Activated T-cell treated with anti-CD3 and anti-CD28 coated beads, Interleukin-2, amount 50 U/mL, for 24 hours (primary cell): Measurements from ENCODE around the gene AKT3.

Experiments
- DNase-seq: peaks from one replicate; pipeline ENCODE4 v3.0.0-alpha.2; 2020
- H3K27ac Mint-ChIP-seq: 2 replicates; pipeline ENCODE4 v1.8.0; 2020; ENCODE audit warnings: mild to moderate bottlenecking, mixed read lengths
- H3K27me3 Mint-ChIP-seq: 2 replicates; pipeline ENCODE4 v1.8.0; 2020; ENCODE audit warnings: mixed read lengths
- H3K36me3 Mint-ChIP-seq: 2 replicates; pipeline ENCODE4 v1.8.0; 2020; ENCODE audit warnings: low read depth, mixed read lengths
- H3K4me1 Mint-ChIP-seq: 2 replicates; pipeline ENCODE4 v1.8.0; 2020; ENCODE audit warnings: low read depth, mixed read lengths
- H3K4me3 Mint-ChIP-seq: 2 replicates; pipeline ENCODE4 v1.8.0; 2020; ENCODE audit warnings: mild to moderate bottlenecking, moderate library complexity, mixed read lengths
- H3K9me3 Mint-ChIP-seq: 2 replicates; pipeline ENCODE4 v1.8.0; 2020; ENCODE audit warnings: mixed read lengths

AKT3 gene

GRCh38 chr1:243646841-243647240 is 203.2 kb downstream of the AKT3 start:
- no peak overlapping the region for H3K4me3 Mint-ChIP-seq
- H3K9me3 Mint-ChIP-seq, result peaks cover 15% of the 10 kb centered on the region
- H3K27me3 Mint-ChIP-seq, result no peaks in the 10 kb centered on the region

DNA sequence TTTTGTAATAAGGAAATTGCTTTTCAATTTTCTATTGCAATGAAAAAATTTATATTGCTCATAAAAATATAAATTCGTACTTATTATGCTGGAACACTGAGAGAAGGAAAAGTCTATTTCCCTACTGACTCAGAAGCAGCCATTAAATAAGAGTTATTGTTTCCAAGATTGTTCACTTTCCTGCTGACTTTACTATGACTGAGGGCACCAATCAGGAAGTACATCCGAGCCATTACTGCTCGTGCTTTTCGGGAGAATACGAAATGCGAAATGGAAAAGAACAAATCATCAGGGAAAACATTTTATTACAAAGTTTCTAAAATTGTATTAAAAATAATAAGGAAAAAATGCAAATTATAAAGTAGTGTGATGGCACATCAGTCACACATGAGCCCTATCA is 204.8 kb downstream of the AKT3 start:
- H3K27me3 Mint-ChIP-seq, result no peaks in the 10 kb centered on the region

More at GRCh38 chr1:243646841-243647240, 203.2 kb downstream of the AKT3 start:
- H3K36me3 Mint-ChIP-seq, result peaks cover 78% of the 10 kb centered on the region
- DNase-seq, result no peak
- no peak overlapping the region for H3K27ac Mint-ChIP-seq
- no peaks in the 10 kb centered on the region for H3K4me1 Mint-ChIP-seq

GRCh38 chr1:243642936-243643335 is 207.1 kb downstream of the AKT3 start:
- DNase-seq, result no peak
- Mint-ChIP-seq H3K9me3 (peaks cover 3% of the 10 kb centered on the region), H3K36me3 (peaks cover 80% of the 10 kb centered on the region), H3K27me3 (no peaks in the 10 kb centered on the region), H3K4me1 (peaks cover 14% of the 10 kb centered on the region), H3K4me3 (no peak overlapping the region), H3K27ac (no peak overlapping the region)

More for the DNA sequence above, 204.8 kb downstream of the AKT3 start:
- H3K4me1 Mint-ChIP-seq, result no peaks in the 10 kb centered on the region
- peaks cover 71% of the 10 kb centered on the region for H3K36me3 Mint-ChIP-seq
- H3K4me3 Mint-ChIP-seq, result no peak overlapping the region
- DNase-seq, result no peak
- no peak overlapping the region for H3K27ac Mint-ChIP-seq
- H3K9me3 Mint-ChIP-seq, result peaks cover under 1% of the 10 kb centered on the region

GRCh38 chr1:243639027-243639658 is 210.9 kb downstream of the AKT3 start:
- Mint-ChIP-seq H3K27ac (no peak overlapping the region), H3K36me3 (peaks cover 66% of the 10 kb centered on the region), H3K27me3 (no peaks in the 10 kb centered on the region), H3K9me3 (peaks cover 3% of the 10 kb centered on the region), H3K4me3 (no peak overlapping the region), H3K4me1 (peaks cover 16% of the 10 kb centered on the region)
- no peak for DNase-seq

- H3K27ac Mint-ChIP-seq, result peak overlapping the region; percentile 34
- DNase-seq, result no peak
- no peak overlapping the region for H3K4me3 Mint-ChIP-seq
- peaks cover 16% of the 10 kb centered on the region for H3K4me1 Mint-ChIP-seq
- no peaks in the 10 kb centered on the region for H3K27me3 Mint-ChIP-seq
- H3K36me3 Mint-ChIP-seq, result peaks cover 63% of the 10 kb centered on the region
- peaks cover 3% of the 10 kb centered on the region for H3K9me3 Mint-ChIP-seq
Observed at GRCh38 chr1:243638186-243638585, 211.9 kb downstream of the AKT3 start.

- Mint-ChIP-seq H3K27me3 (no peaks in the 10 kb centered on the region), H3K4me3 (no peak overlapping the region), H3K4me1 (peaks cover 5% of the 10 kb centered on the region), H3K27ac (no peak overlapping the region), H3K9me3 (peaks cover 17% of the 10 kb centered on the region), H3K36me3 (peaks cover 93% of the 10 kb centered on the region)
- DNase-seq, result no peak
Observed at GRCh38 chr1:243628476-243628907, 221.6 kb downstream of the AKT3 start.

- H3K27ac Mint-ChIP-seq, result no peak overlapping the region
- peaks cover 11% of the 10 kb centered on the region for H3K4me1 Mint-ChIP-seq
- no peak overlapping the region for H3K4me3 Mint-ChIP-seq
- H3K36me3 Mint-ChIP-seq, result peaks cover 82% of the 10 kb centered on the region
- DNase-seq, result no peak
- peaks cover 25% of the 10 kb centered on the region for H3K9me3 Mint-ChIP-seq
- H3K27me3 Mint-ChIP-seq, result no peaks in the 10 kb centered on the region
Observed at GRCh38 chr1:243623841-243624240, 226.2 kb downstream of the AKT3 start.

DNA sequence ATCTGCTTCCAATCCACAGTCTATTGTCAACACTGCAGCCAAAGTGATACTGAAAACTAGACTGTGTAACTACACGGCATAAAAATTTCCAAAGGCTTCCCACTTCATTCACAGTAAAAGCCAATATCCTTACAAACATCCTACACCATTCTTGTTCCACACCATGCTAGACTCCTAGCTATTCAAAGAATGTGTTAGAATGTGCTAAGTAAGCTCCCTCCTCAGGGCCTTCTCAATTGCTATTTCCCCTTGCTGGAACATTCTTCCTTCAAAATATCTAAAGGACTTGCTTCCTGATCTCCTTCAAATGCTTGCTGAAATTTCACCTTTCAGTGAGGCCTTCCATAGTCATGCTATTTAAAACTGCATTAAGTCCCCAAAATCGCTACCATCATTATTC is 228.1 kb downstream of the AKT3 start:
- Mint-ChIP-seq H3K36me3 (peaks cover 66% of the 10 kb centered on the region), H3K4me3 (no peak overlapping the region), H3K9me3 (peaks cover 25% of the 10 kb centered on the region), H3K4me1 (peaks cover 17% of the 10 kb centered on the region), H3K27me3 (no peaks in the 10 kb centered on the region), H3K27ac (no peak overlapping the region)
- no peak for DNase-seq

DNA sequence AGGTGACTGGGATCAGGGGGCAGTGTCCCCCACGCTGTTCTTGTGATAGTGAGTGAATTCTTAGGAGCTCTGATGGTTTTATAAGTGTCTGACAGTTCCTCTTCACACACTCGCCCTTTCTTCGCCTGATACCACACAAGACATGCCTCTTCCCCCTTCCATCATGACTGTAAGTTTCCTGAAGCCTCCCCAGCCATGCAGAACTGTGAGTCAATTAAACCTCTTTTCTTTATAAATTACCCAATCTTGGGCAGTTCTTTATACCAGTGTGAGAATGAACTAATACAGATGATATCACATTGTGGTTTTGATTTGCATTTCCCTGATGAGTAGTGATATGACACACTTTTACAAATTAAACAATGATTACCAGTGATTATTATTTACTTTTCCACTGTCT is 229.9 kb downstream of the AKT3 start:
- no peak overlapping the region for H3K27ac Mint-ChIP-seq
- peaks cover 54% of the 10 kb centered on the region for H3K36me3 Mint-ChIP-seq
- H3K4me1 Mint-ChIP-seq, result peaks cover 17% of the 10 kb centered on the region
- H3K9me3 Mint-ChIP-seq, result peaks cover 20% of the 10 kb centered on the region
- H3K4me3 Mint-ChIP-seq, result no peak overlapping the region
- DNase-seq, result no peak
- H3K27me3 Mint-ChIP-seq, result no peaks in the 10 kb centered on the region

DNA sequence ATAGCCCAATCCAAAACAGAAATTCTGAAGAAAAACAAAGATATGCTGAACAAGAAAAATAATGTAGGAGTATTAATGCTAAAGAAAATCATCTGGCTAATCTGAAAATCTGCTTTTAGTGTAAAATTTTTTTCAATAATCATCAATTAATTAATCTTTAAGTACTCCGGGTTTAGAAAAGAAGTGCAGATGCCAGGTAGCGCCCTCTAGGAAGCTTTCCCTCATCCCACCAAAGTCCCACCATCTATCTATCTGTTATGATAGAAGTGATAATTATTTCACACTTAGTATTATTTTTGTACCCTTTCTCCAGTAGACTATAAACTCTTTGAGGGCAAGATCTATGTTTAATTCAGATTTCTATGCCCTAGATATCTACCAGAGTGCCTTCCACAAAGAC is 240.3 kb downstream of the AKT3 start:
- Mint-ChIP-seq H3K9me3 (peaks cover 5% of the 10 kb centered on the region), H3K27ac (no peak overlapping the region), H3K27me3 (no peaks in the 10 kb centered on the region), H3K36me3 (peaks cover 71% of the 10 kb centered on the region), H3K4me1 (no peaks in the 10 kb centered on the region), H3K4me3 (no peak overlapping the region)
- no peak for DNase-seq

DNA sequence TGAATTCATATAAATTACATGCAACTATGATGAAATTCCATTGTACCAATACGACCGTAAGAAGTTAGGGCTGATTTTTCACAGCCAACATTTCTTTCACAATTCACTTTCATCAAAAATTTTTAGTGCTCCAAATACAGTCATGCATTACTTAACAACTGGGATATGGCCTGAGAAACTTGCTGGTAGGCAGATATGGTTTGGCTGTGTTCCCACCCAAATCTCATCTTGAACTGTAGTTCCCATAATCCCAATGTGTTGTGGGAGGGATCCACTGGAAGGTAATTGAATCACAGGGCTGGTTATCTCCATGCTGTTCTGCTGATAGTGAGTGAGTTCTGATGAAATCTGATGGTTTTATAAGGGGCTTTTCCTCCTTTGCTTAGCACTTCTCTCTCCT is 244.4 kb downstream of the AKT3 start:
- DNase-seq, result no peak
- H3K4me1 Mint-ChIP-seq, result peaks cover 1% of the 10 kb centered on the region
- no peak overlapping the region for H3K4me3 Mint-ChIP-seq
- peaks cover 85% of the 10 kb centered on the region for H3K36me3 Mint-ChIP-seq
- H3K9me3 Mint-ChIP-seq, result peaks cover 30% of the 10 kb centered on the region
- no peak overlapping the region for H3K27ac Mint-ChIP-seq
- no peaks in the 10 kb centered on the region for H3K27me3 Mint-ChIP-seq

- Mint-ChIP-seq H3K27ac (no peak overlapping the region), H3K9me3 (peaks cover 25% of the 10 kb centered on the region), H3K4me1 (peaks cover 25% of the 10 kb centered on the region), H3K27me3 (no peaks in the 10 kb centered on the region), H3K36me3 (peaks cover 58% of the 10 kb centered on the region), H3K4me3 (no peak overlapping the region)
- DNase-seq, result no peak
Observed at GRCh38 chr1:243601720-243602119, 248.3 kb downstream of the AKT3 start.

GRCh38 chr1:243598433-243598832 is 251.6 kb downstream of the AKT3 start:
- DNase-seq, result no peak
- H3K27ac Mint-ChIP-seq, result peak overlapping the region; percentile 68
- peak overlapping the region; percentile 30 for H3K4me3 Mint-ChIP-seq
- H3K9me3 Mint-ChIP-seq, result peaks cover 17% of the 10 kb centered on the region
- H3K36me3 Mint-ChIP-seq, result peaks cover 37% of the 10 kb centered on the region
- H3K27me3 Mint-ChIP-seq, result no peaks in the 10 kb centered on the region
- peaks cover 43% of the 10 kb centered on the region for H3K4me1 Mint-ChIP-seq

DNA sequence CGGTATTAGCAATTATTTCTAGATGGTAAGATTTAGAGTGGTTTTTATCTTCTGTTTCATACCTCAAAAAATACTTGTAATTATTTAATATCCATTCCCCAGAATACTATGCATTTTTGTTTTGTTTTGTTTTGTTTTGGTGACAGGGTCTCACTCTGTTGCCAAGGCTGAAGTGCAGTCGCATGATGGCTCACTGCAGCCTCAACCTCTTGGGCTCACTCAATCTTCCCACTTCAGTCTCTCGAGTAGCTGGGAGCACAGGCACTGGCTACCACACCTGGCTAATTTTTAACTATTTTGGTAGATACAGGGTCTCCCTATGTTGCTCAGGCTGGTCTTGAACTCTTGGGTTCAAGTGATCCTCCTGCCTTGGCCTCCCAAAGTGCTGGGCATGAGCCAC is 252.7 kb downstream of the AKT3 start:
- H3K27me3 Mint-ChIP-seq, result no peaks in the 10 kb centered on the region
- H3K9me3 Mint-ChIP-seq, result peaks cover 10% of the 10 kb centered on the region
- H3K4me3 Mint-ChIP-seq, result no peak overlapping the region
- DNase-seq, result no peak
- peaks cover 45% of the 10 kb centered on the region for H3K4me1 Mint-ChIP-seq
- peak overlapping the region; percentile 67 for H3K27ac Mint-ChIP-seq
- H3K36me3 Mint-ChIP-seq, result peaks cover 35% of the 10 kb centered on the region

DNA sequence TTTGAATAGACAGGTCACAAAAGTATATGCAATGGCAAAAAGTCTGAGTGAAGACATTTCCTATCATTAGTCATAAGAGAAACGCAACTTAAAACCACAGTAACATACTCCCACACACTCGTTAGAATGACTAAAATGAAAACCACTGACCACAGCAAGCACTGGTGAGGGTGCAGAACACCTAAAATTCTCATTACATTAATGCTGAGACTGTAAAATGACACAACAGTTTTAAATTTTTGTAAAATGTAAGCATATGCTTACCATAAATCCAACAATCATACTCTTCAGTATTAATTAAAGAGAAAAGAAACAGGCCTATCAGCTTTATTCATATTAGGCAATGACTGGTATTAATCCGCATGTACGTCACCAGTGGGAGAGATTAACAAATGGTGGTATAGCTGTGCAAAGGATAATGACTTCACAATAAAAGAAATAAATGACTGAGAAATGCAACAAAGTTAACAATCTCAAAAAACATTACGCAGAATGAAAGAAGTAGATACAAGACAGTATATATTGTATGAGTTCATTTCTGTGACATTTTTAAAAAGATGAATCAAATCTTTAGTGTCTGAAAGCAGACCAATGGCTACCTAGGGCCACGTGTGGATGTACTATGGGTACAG is 253.5 kb downstream of the AKT3 start:
- Mint-ChIP-seq H3K4me3 (peak overlapping the region; percentile 45), H3K4me1 (peaks cover 45% of the 10 kb centered on the region), H3K27ac (peak overlapping the region; percentile 90), H3K27me3 (no peaks in the 10 kb centered on the region), H3K9me3 (peaks cover 5% of the 10 kb centered on the region), H3K36me3 (peaks cover 38% of the 10 kb centered on the region)
- no peak for DNase-seq
